ENCODE results near the gene MKS1. TPM values are rescaled to one million over a fixed set of nuclear protein-coding genes. Genes with fewer than 3 reads are reported as not detected.

MKS1 gene
- total RNA-seq: 10 to 100 TPM; 12.7 to 32.6 (median 22.3) TPM
- total RNA-seq (2013): 13.7 TPM
- total RNA-seq: 3.5 to 28.8 (median 17.5) reads per million in 29 experiments

DNA sequence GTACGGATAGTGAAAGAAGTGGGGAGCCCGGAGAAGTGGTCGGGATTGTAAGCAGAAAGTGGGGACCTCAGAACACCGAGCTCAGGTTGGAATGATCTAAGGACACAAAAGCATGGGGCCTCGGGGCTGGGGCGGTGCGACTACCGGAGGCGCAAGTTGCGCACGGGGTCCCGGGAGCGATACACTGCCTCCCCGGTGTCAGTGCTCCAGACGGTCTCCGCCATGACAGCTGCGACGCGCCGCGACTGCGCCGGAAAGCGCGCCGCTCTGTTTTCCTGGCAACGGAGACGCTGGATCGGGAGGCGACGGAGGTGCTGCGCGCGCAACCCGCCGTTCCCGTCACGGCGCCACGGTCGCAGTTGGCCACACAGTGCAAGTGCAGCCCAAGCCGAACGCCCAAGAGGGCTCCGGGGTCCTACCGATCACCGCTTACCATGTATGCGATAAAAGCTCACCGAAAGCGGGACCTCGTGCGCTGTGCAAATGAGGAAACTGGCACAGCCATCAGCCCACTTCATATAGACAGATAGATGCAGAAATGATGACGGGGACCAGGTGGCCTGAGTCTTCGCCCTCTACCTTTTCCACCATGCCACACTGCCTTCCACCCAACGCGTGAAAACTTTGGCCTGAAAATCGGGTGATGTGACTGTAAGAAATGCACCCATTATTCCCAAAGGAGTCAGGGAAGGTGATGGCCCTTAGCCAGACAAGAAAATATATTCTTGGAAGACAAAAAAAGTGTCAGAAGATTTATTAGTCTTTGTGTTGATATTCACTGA, at the start of gene MKS1:
TSS of gene MKS1 (minus strand) at position 249 of the 782 bp plus-strand sequence. CDS start at position 224, 25 bp downstream.
- peak within 1 kb of the TSS; percentile 75 to 90 for H3K4me3 ChIP-seq (ENCODE audit: control insufficient read depth in 1 of 2, extremely low read depth in 1 of 2, low read length in 1 of 2)
- POLR2A ChIA-PET: interaction anchor here in 1 of 2 donors (0.5 to 0.6 kb wide), 4 partner anchors 136 to 1054 kb away, joined by 3 to 6 read pairs (median 3); no protein-coding TSS in a partner anchor
- DNase-seq (peak; percentile 90 to 97 (median 94)), ATAC-seq (replicated peaks in 1 of 4) (peak; percentile 97 to 99 (median 99))
- H3K27ac ChIP-seq (ENCODE audit: low read length): peak within 1 kb of the TSS; percentile 79
- no peaks in the 10 kb centered on the region for H3K9me3 ChIP-seq
- Mint-ChIP-seq H3K27ac (peak within 1 kb of the TSS; percentile 91 to 98), H3K9me3 (no peaks in the 10 kb centered on the region), H3K36me3 (peaks cover 10% of the 10 kb centered on the region), H3K4me1 (peaks cover 17 to 24% (median 23%) of the 10 kb centered on the region in 3 donors), H3K27me3 (peaks cover 3 to 5% of the 10 kb centered on the region in 2 donors), H3K4me3 (peak within 1 kb of the TSS; percentile 86 to 92 (median 91))
- WGBS (ENCODE audit: insufficient coverage): under 1% methylated on average over 51 of the region's 56 CpGs
- H3K36me3 ChIP-seq (ENCODE audit: control insufficient read depth in 2 of 2, extremely low read depth in 1 of 2, insufficient read depth in 1 of 2, low read length in 1 of 2): peaks cover 0 to 9% of the 10 kb centered on the region in 2 donors
- H3K27me3 ChIP-seq (replicated peaks in 1 of 2; ENCODE audit: control insufficient read depth in 2 of 2, extremely low read depth in 1 of 2, insufficient read depth in 2 of 2, low read length in 1 of 2): no peaks in the 10 kb centered on the region
- CTCF ChIA-PET: interaction anchor here (0.6 kb wide), 3 partner anchors 10 to 98 kb away, joined by 3 read pairs; no protein-coding TSS in a partner anchor
- peaks cover 10 to 19% of the 10 kb centered on the region in 2 experiments for H3K4me1 ChIP-seq (ENCODE audit: control insufficient read depth in 1 of 2, extremely low read depth in 1 of 2, insufficient read depth in 2 of 2, low read length in 2 of 2)

DNA sequence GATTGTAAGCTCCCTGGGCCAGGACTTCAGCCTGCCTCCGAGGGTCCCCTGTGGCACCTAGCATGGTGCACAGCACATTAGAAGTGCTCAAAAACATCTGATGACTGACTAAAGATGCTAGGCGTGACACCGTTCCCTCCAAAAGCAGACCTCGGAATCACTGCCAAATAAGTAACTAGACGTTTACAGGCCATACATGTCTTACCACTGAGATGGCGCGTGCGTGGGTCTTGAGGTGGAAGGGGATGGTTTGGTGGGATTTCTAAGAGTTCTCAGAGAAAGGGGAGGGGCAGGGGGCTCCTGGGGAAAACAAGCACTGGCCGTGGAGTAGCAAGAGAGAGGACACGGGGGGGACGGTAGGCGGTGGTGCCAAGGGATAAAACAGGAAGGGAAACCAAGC, 49.3 kb upstream of the MKS1 start:
- Mint-ChIP-seq H3K27ac (no peak overlapping the region), H3K36me3 (no peaks in the 10 kb centered on the region), H3K4me3 (no peak overlapping the region), H3K27me3 (peaks cover 22 to 39% of the 10 kb centered on the region in 2 donors), H3K4me1 (no peaks in the 10 kb centered on the region), H3K9me3 (no peaks in the 10 kb centered on the region)
- CTCF ChIA-PET: interaction anchor here in 1 of 2 donors (0.6 kb wide), 1 partner anchor 13 kb away, joined by 3 read pairs; no protein-coding TSS in a partner anchor
- DNase-seq (no peak), ATAC-seq (replicated peaks in 1 of 4) (no peak)
- Histone ChIP-seq H3K36me3 (ENCODE audit: control insufficient read depth in 2 of 2, extremely low read depth in 1 of 2, insufficient read depth in 1 of 2, low read length in 1 of 2) (no peaks in the 10 kb centered on the region), H3K27ac (ENCODE audit: low read length) (no peak overlapping the region), H3K9me3 (no peaks in the 10 kb centered on the region), H3K4me1 (ENCODE audit: control insufficient read depth in 1 of 2, extremely low read depth in 1 of 2, insufficient read depth in 2 of 2, low read length in 2 of 2) (no peaks in the 10 kb centered on the region), H3K27me3 (replicated peaks in 1 of 2; ENCODE audit: control insufficient read depth in 2 of 2, extremely low read depth in 1 of 2, insufficient read depth in 2 of 2, low read length in 1 of 2) (peaks cover 0 to 59% of the 10 kb centered on the region in 2 experiments), H3K4me3 (ENCODE audit: control insufficient read depth in 1 of 2, extremely low read depth in 1 of 2, low read length in 1 of 2) (no peak overlapping the region)
- POLR2A ChIA-PET: no interaction called here
- WGBS (ENCODE audit: insufficient coverage): 88% methylated on average over 9 of the region's 12 CpGs

DNA sequence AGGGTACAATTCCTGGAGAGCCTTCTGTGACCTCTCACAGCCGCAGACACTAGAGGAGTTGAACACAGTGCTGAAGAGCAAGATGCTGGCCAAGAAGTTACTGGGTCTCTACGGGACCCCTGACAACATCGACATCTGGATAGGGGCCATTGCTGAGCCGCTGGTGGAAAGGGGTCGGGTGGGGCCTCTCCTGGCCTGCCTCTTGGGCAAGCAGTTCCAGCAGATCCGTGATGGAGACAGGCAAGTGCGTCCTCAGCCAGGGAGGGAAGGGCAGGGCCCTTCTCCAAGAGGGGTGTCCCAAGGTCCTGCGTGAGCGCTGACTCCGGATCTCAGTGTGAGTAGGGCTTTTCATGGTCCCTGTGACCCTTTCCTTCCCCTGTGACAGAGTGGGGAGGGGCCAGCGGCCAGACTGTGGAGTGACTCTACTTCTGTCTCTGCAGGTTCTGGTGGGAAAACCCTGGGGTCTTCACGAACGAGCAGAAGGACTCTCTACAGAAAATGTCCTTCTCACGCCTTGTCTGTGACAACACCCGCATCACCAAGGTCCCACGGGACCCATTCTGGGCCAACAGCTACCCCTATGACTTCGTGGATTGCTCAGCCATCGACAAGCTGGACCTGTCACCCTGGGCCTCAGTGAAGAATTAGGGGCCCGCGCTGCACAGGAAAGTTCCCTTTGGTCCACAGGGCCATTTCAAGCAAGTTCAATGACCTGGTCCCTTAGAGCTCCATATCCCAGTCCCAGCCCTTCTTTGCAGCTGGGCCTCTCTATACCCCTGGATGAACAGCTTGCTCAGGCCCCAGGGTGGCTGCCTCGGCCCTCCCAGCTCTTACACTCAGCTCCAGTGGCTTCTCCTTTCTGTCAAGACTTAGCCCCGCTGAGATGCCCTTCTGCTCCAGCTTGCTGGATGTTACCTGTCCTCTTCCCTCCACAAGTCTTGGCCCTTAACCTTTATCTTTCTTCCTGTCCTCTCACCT, 48.6 kb upstream of the MKS1 start:
- Mint-ChIP-seq H3K27me3 (peaks cover 25 to 46% of the 10 kb centered on the region in 2 donors), H3K27ac (no peak overlapping the region), H3K4me3 (no peak overlapping the region), H3K36me3 (no peaks in the 10 kb centered on the region), H3K9me3 (no peaks in the 10 kb centered on the region), H3K4me1 (no peaks in the 10 kb centered on the region)
- CTCF ChIA-PET: interaction anchor here in 1 of 2 donors (0.6 kb wide), 1 partner anchor 14 kb away, joined by 3 read pairs; no protein-coding TSS in a partner anchor
- H3K9me3 ChIP-seq: no peaks in the 10 kb centered on the region
- ATAC-seq (replicated peaks in 1 of 4) (no peak), DNase-seq (no peak)
- no peak overlapping the region for H3K4me3 ChIP-seq (ENCODE audit: control insufficient read depth in 1 of 2, extremely low read depth in 1 of 2, low read length in 1 of 2)
- peaks cover 0 to 53% of the 10 kb centered on the region in 2 experiments for H3K27me3 ChIP-seq (replicated peaks in 1 of 2; ENCODE audit: control insufficient read depth in 2 of 2, extremely low read depth in 1 of 2, insufficient read depth in 2 of 2, low read length in 1 of 2)
- POLR2A ChIA-PET: no interaction called here
- no peaks in the 10 kb centered on the region for H3K36me3 ChIP-seq (ENCODE audit: control insufficient read depth in 2 of 2, extremely low read depth in 1 of 2, insufficient read depth in 1 of 2, low read length in 1 of 2)
- 84% methylated on average over 18 of the region's 22 CpGs for WGBS (ENCODE audit: insufficient coverage)
- H3K27ac ChIP-seq (ENCODE audit: low read length): no peak overlapping the region
- H3K4me1 ChIP-seq (ENCODE audit: control insufficient read depth in 1 of 2, extremely low read depth in 1 of 2, insufficient read depth in 2 of 2, low read length in 2 of 2): no peaks in the 10 kb centered on the region

DNA sequence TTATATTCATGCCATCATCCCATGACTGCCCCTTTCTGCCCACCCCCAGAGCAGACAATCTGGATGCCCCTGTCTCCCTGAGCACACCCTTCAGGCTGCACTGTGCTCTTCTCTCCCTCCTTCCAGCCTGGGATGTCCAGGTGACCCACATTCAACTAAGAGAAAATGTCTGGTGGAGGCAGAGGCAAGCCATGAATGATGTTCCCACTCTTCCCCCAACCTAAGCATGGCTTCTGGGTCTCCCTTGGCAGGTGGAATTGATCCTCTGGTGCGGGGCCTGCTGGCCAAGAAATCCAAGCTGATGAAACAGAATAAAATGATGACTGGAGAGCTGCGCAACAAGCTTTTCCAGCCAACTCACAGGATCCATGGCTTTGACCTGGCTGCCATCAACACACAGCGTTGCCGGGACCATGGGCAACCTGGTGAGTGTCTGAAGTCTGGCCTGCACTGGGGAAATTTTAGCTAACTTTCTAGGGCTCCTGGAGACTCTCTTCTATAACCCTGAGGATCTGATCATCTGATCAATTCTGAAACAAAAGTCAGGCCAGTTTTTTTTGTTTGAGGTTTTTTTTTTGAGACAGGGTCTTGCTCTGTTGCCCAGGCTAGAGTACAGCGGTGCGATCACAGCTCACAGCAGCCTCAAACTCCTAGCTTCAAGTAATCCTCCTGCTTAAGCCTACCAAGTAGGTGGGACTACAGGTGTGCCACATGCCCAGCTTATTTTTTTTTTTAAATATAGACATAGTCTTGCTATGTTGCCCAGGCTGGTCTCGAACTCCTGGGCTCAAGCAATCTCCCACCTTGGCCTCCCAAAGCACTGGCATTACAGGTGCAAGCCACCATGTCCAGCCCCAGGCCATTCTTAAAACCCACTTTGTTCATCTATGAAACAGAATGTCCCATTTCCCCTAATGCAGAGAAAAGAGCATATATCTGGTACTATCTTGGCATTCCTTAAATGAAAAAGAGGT, 47.1 kb upstream of the MKS1 start:
- ChIA-PET POLR2A (no interaction called here), CTCF (no interaction called here)
- Mint-ChIP-seq H3K9me3 (no peaks in the 10 kb centered on the region), H3K27me3 (peaks cover 35 to 59% of the 10 kb centered on the region in 2 donors), H3K4me1 (no peaks in the 10 kb centered on the region), H3K36me3 (no peaks in the 10 kb centered on the region), H3K27ac (peak overlapping the region in 1 of 2 donors; percentile 0), H3K4me3 (no peak overlapping the region)
- no peaks in the 10 kb centered on the region for H3K36me3 ChIP-seq (ENCODE audit: control insufficient read depth in 2 of 2, extremely low read depth in 1 of 2, insufficient read depth in 1 of 2, low read length in 1 of 2)
- ATAC-seq (replicated peaks in 1 of 4) (no peak), DNase-seq (no peak)
- WGBS (ENCODE audit: insufficient coverage): 93% methylated on average over 6 of the region's 7 CpGs
- no peaks in the 10 kb centered on the region for H3K9me3 ChIP-seq
- peaks cover 0 to 52% of the 10 kb centered on the region in 2 experiments for H3K27me3 ChIP-seq (replicated peaks in 1 of 2; ENCODE audit: control insufficient read depth in 2 of 2, extremely low read depth in 1 of 2, insufficient read depth in 2 of 2, low read length in 1 of 2)
- no peak overlapping the region for H3K27ac ChIP-seq (ENCODE audit: low read length)
- no peaks in the 10 kb centered on the region for H3K4me1 ChIP-seq (ENCODE audit: control insufficient read depth in 1 of 2, extremely low read depth in 1 of 2, insufficient read depth in 2 of 2, low read length in 2 of 2)
- H3K4me3 ChIP-seq (ENCODE audit: control insufficient read depth in 1 of 2, extremely low read depth in 1 of 2, low read length in 1 of 2): no peak overlapping the region

DNA sequence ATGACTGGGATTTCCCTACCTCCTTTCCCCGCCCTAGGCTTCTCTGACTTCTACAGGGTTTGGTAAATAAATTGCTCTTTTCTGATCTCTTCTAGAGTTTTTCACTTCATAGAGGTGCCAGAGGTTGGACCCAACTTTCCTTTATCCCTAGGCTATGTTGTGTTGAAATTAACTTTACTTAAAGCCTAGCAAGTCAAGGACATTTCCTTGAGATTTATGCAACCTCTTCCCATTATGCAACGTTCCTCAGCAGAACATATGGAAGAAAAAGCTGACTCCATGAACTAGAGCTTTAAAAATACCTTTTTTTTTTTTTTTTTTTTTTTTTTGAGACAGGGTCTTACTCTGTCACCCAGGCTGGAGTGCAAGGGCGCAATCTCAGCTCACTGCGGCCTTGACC, 46.2 kb upstream of the MKS1 start:
- H3K27ac Mint-ChIP-seq: no peak overlapping the region
- H3K36me3 ChIP-seq (ENCODE audit: control insufficient read depth in 2 of 2, extremely low read depth in 1 of 2, insufficient read depth in 1 of 2, low read length in 1 of 2): no peaks in the 10 kb centered on the region
- H3K4me3 ChIP-seq (ENCODE audit: control insufficient read depth in 1 of 2, extremely low read depth in 1 of 2, low read length in 1 of 2): no peak overlapping the region
- peaks cover 42 to 69% of the 10 kb centered on the region in 2 donors for H3K27me3 Mint-ChIP-seq
- H3K9me3 ChIP-seq: no peaks in the 10 kb centered on the region
- no peak overlapping the region for H3K27ac ChIP-seq (ENCODE audit: low read length)
- ChIA-PET CTCF (no interaction called here), POLR2A (no interaction called here)
- H3K27me3 ChIP-seq (replicated peaks in 1 of 2; ENCODE audit: control insufficient read depth in 2 of 2, extremely low read depth in 1 of 2, insufficient read depth in 2 of 2, low read length in 1 of 2): peaks cover 0 to 48% of the 10 kb centered on the region in 2 experiments
- no peaks in the 10 kb centered on the region for H3K36me3 Mint-ChIP-seq
- DNase-seq: no peak
- ATAC-seq (replicated peaks in 1 of 4): no peak
- H3K4me1 Mint-ChIP-seq: no peaks in the 10 kb centered on the region
- WGBS (ENCODE audit: insufficient coverage): 100% methylated on average over 2 of the region's 4 CpGs
- H3K9me3 Mint-ChIP-seq: no peaks in the 10 kb centered on the region
- no peaks in the 10 kb centered on the region for H3K4me1 ChIP-seq (ENCODE audit: control insufficient read depth in 1 of 2, extremely low read depth in 1 of 2, insufficient read depth in 2 of 2, low read length in 2 of 2)
- H3K4me3 Mint-ChIP-seq: no peak overlapping the region

Measured in T-cell (primary cell).